B cell (primary cell): ENCODE data around the gene TMEM114.
"Not testable (repeated sequence)": the region's sequence is repeated elsewhere in the genome, so short reads cannot be mapped to it uniquely, and the experiment has no call there.

Experiments used
- CTCF ChIP-seq: fragments of 200-600 bp; IDR thresholded peaks from one replicate; pipeline ENCODE4 v1.8.0; 2022; ENCODE audit warnings: antibody characterized with exemption, mild to moderate bottlenecking
- EZH2 ChIP-seq: IDR thresholded peaks from 2 replicates; pipeline ENCODE4 v1.6.1; 2012; ENCODE audit warnings: borderline replicate concordance, low read depth, mild to moderate bottlenecking, moderate library complexity, low read length; ENCODE audit not compliant: insufficient read depth, poor library complexity, severe bottlenecking

- not testable (repeated sequence) for TF ChIP-seq CTCF, EZH2
Measured at GRCh38 chr16:8570393-8570792, 19.9 kb downstream of the TMEM114 start.
